SU-DHL-6 (cell line): Measurements from ENCODE around the gene LRRTM2.

Experiments
- EZH2phosphoT487 ChIP-seq: fragments of 200-600 bp; sonication (generic), shearing (Covaris generic); conservative IDR thresholded peaks from 2 replicates; pipeline ENCODE4 v1.6.1; 2018; ENCODE audit warnings: mild to moderate bottlenecking, antibody characterized with exemption, low read length, moderate library complexity, mixed read lengths
- TF ChIP-seq, protein P1 (sequence below): fragments of 200-600 bp; sonication (generic); IDR thresholded peaks from one replicate; pipeline ENCODE4 v1.5.1; 2017; ENCODE audit warnings: antibody characterized with exemption, mild to moderate bottlenecking, low read length, moderate library complexity; ENCODE audit not compliant: insufficient read depth, poor library complexity, severe bottlenecking

GRCh38 chr5:138840103-138840502, 35.0 kb downstream of the LRRTM2 start:
- TF ChIP-seq, protein P1, sequence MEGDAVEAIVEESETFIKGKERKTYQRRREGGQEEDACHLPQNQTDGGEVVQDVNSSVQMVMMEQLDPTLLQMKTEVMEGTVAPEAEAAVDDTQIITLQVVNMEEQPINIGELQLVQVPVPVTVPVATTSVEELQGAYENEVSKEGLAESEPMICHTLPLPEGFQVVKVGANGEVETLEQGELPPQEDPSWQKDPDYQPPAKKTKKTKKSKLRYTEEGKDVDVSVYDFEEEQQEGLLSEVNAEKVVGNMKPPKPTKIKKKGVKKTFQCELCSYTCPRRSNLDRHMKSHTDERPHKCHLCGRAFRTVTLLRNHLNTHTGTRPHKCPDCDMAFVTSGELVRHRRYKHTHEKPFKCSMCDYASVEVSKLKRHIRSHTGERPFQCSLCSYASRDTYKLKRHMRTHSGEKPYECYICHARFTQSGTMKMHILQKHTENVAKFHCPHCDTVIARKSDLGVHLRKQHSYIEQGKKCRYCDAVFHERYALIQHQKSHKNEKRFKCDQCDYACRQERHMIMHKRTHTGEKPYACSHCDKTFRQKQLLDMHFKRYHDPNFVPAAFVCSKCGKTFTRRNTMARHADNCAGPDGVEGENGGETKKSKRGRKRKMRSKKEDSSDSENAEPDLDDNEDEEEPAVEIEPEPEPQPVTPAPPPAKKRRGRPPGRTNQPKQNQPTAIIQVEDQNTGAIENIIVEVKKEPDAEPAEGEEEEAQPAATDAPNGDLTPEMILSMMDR: no peak
- TF ChIP-seq EZH2phosphoT487: no peak
